WTC11 (cell line): Measurements from ENCODE around the gene ASIC3. TPM values are rescaled to one million over a fixed set of nuclear protein-coding genes. Genes with fewer than 3 reads are reported as not detected.

Experiments used
- ATAC-seq: fragments of 200-7000 bp; cut with Tn5 transposase; 2 replicates; pipeline ENCODE4 v1.10.0; 2021; ENCODE audit warnings: mild to moderate bottlenecking, moderate library complexity
- CTCF ChIA-PET: fragments of 300-600 bp; sonication (Branson Sonifier 250); formaldehyde crosslinking; loops from one replicate; lab custom pipeline; 2021; ENCODE audit warnings: antibody characterized with exemption; lab: Charles Lee
- POLR2A ChIA-PET: fragments of 350-600 bp; sonication (Branson Sonifier 250); formaldehyde crosslinking; loops from one replicate; lab custom pipeline; 2021; ENCODE audit warnings: antibody characterized with exemption; lab: Charles Lee
- DNase-seq: peaks from one replicate; pipeline ENCODE4 v3.0.0; 2021; ENCODE audit warnings: low spot score
- H3K27ac Mint-ChIP-seq: 2 replicates; pipeline ENCODE4 v1.8.0; 2021; ENCODE audit warnings: mixed read lengths
- H3K27me3 Mint-ChIP-seq: 2 replicates; pipeline ENCODE4 v1.8.0; 2021; ENCODE audit warnings: low read depth, mild to moderate bottlenecking, moderate library complexity, mixed read lengths
- H3K36me3 Mint-ChIP-seq: 2 replicates; pipeline ENCODE4 v1.8.0; 2021; ENCODE audit warnings: mixed read lengths
- H3K4me1 Mint-ChIP-seq: 2 replicates; pipeline ENCODE4 v1.8.0; 2022; ENCODE audit warnings: mixed read lengths
- H3K4me3 Mint-ChIP-seq: 2 replicates; pipeline ENCODE4 v1.8.0; 2021; ENCODE audit warnings: mild to moderate bottlenecking, moderate library complexity, mixed read lengths
- H3K9me3 Mint-ChIP-seq: 2 replicates; pipeline ENCODE4 v1.8.0; 2021; ENCODE audit warnings: mixed read lengths
- CBFB ChIP-seq: sonication (generic); formaldehyde crosslinking; IDR thresholded peaks from 2 replicates; pipeline ENCODE4 v1.8.1; 2022; ENCODE audit warnings: mild to moderate bottlenecking, low read depth, missing genetic modification reagents
- CREB1 ChIP-seq: sonication (generic); formaldehyde crosslinking; IDR thresholded peaks from 2 replicates; pipeline ENCODE4 v1.8.0; 2023; ENCODE audit warnings: mild to moderate bottlenecking, missing genetic modification reagents
- CREM ChIP-seq: sonication (generic); formaldehyde crosslinking; IDR thresholded peaks from 2 replicates; pipeline ENCODE4 v1.8.1; 2022; ENCODE audit warnings: mild to moderate bottlenecking, missing genetic modification reagents, moderate library complexity
- CTCF ChIP-seq: fragments of 200-600 bp; IDR thresholded peaks from 2 replicates; pipeline ENCODE4 v1.8.0; 2022; ENCODE audit warnings: antibody characterized with exemption
- E2F1 ChIP-seq: sonication (generic); formaldehyde crosslinking; IDR thresholded peaks from 2 replicates; pipeline ENCODE4 v1.8.0; 2022; ENCODE audit warnings: mild to moderate bottlenecking, missing genetic modification reagents
- EMX1 ChIP-seq: fragments of 250-450 bp; sonication (Bioruptor Pico); IDR thresholded peaks from 2 replicates; pipeline ENCODE4 v1.8.0; 2021; ENCODE audit warnings: mild to moderate bottlenecking
- FOXP4 ChIP-seq: sonication (generic); formaldehyde crosslinking; IDR thresholded peaks from 2 replicates; pipeline ENCODE4 v1.8.0; 2022; ENCODE audit warnings: mild to moderate bottlenecking, missing genetic modification reagents
- GRHL2 ChIP-seq: fragments of 250-450 bp; sonication (Bioruptor Pico); IDR thresholded peaks from 2 replicates; pipeline ENCODE4 v1.8.0; 2022; ENCODE audit warnings: mild to moderate bottlenecking, moderate library complexity; ENCODE audit not compliant: insufficient replicate concordance, severe bottlenecking
- IRF1 ChIP-seq: sonication (generic); formaldehyde crosslinking; IDR thresholded peaks from 2 replicates; pipeline ENCODE4 v1.8.0; 2023; ENCODE audit warnings: missing genetic modification reagents
- MAX ChIP-seq: sonication (generic); formaldehyde crosslinking; IDR thresholded peaks from 2 replicates; pipeline ENCODE4 v1.8.0; 2022; ENCODE audit warnings: mild to moderate bottlenecking, missing genetic modification reagents
- MLX ChIP-seq: sonication (generic); formaldehyde crosslinking; IDR thresholded peaks from 2 replicates; pipeline ENCODE4 v1.8.1; 2023; ENCODE audit warnings: mild to moderate bottlenecking, missing genetic modification reagents, moderate library complexity
- MXD4 ChIP-seq: fragments of 250-450 bp; sonication (Bioruptor Pico); IDR thresholded peaks from 2 replicates; pipeline ENCODE4 v1.8.0; 2021; ENCODE audit warnings: mild to moderate bottlenecking, moderate library complexity, borderline replicate concordance
- NFE2L1 ChIP-seq: sonication (generic); formaldehyde crosslinking; IDR thresholded peaks from 2 replicates; pipeline ENCODE4 v1.8.1; 2023; ENCODE audit warnings: missing genetic modification reagents
- SMAD3 ChIP-seq: sonication (generic); formaldehyde crosslinking; IDR thresholded peaks from 2 replicates; pipeline ENCODE4 v1.8.0; 2022; ENCODE audit warnings: missing genetic modification reagents, mild to moderate bottlenecking, borderline replicate concordance
- SP1 ChIP-seq: sonication (generic); formaldehyde crosslinking; conservative IDR thresholded peaks from 2 replicates; pipeline ENCODE4 v1.8.1; 2022; ENCODE audit warnings: missing genetic modification reagents
- USF1 ChIP-seq: sonication (generic); formaldehyde crosslinking; IDR thresholded peaks from 2 replicates; pipeline ENCODE4 v1.8.0; 2022; ENCODE audit warnings: mild to moderate bottlenecking, missing genetic modification reagents
- ZMAT4 ChIP-seq: fragments of 250-450 bp; sonication (Bioruptor Pico); IDR thresholded peaks from 2 replicates; pipeline ENCODE4 v1.9.0; 2021; ENCODE audit warnings: mild to moderate bottlenecking
- ZNF425 ChIP-seq: fragments of 250-450 bp; sonication (Bioruptor Pico); conservative IDR thresholded peaks from 2 replicates; pipeline ENCODE4 v1.9.0; 2021; ENCODE audit warnings: mild to moderate bottlenecking
- total RNA-seq: library from RNA; stranded (reverse); gene quantifications from 3 replicates; pipeline ENCODE4 v1.2.3, GENCODE V29; 2021

The ASIC3 gene
- total RNA-seq, 1 experiment from 2014 or later, result 5.5 TPM

- peaks cover 10% of the 10 kb centered on the region for H3K4me1 Mint-ChIP-seq
- H3K4me3 Mint-ChIP-seq, result no peak overlapping the region
- peaks cover 46% of the 10 kb centered on the region for H3K36me3 Mint-ChIP-seq
- ChIA-PET POLR2A (no interaction called here), CTCF (no interaction called here)
- no peak for DNase-seq
- no peak for ATAC-seq
- H3K27ac Mint-ChIP-seq, result no peak overlapping the region
- no peak for TF ChIP-seq SP1 (CRISPR knock-in tag)
- TF ChIP-seq E2F1 (CRISPR knock-in tag), result no peak
- TF ChIP-seq EMX1 (CRISPR knock-in tag), result no peak
- TF ChIP-seq ZNF425, result no peak
- no peak for TF ChIP-seq MXD4 (CRISPR knock-in tag)
- TF ChIP-seq USF1, result no peak
- no peak for TF ChIP-seq FOXP4
- TF ChIP-seq NFE2L1 (CRISPR knock-in tag), result no peak
- TF ChIP-seq CTCF, result no peak
- no peak for TF ChIP-seq MLX
- no peak for TF ChIP-seq GRHL2
- no peak for TF ChIP-seq CREB1 (CRISPR knock-in tag)
- TF ChIP-seq CREM (CRISPR knock-in tag), result no peak
- no peak for TF ChIP-seq SMAD3 (CRISPR knock-in tag)
- TF ChIP-seq ZMAT4 (CRISPR knock-in tag), result no peak
- no peak for TF ChIP-seq MAX (CRISPR knock-in tag)
- TF ChIP-seq CBFB (CRISPR knock-in tag), result no peak
- TF ChIP-seq IRF1 (CRISPR knock-in tag), result no peak
- no peaks in the 10 kb centered on the region for H3K27me3 Mint-ChIP-seq
- no peaks in the 10 kb centered on the region for H3K9me3 Mint-ChIP-seq
Measured at GRCh38 chr7:151069841-151070573, 21.7 kb downstream of the ASIC3 start.
